SW 1271 (cell line): ENCODE data around the gene CRELD1.

Experiments
- DNase-seq, 2 experiments: peaks; one replicate each; lab custom pipeline; 2025; lab: John Stamatoyannopoulos, UW

Gene CRELD1

GRCh38 chr3:9955611-9956352 lies 22.1 kb downstream of the CRELD1 start:
- no peak for DNase-seq

- DNase-seq, result peak in 1 of 2 experiments; percentile 52
These were observed 23.6 kb downstream of the CRELD1 start for GRCh38 chr3:9957214-9957613.

GRCh38 chr3:9965200-9965875 lies 31.7 kb downstream of the CRELD1 start:
- no peak for DNase-seq

- no peak for DNase-seq
These were observed 33.2 kb downstream of the CRELD1 start for GRCh38 chr3:9966841-9967240.

- no peak for DNase-seq
These were observed 36.0 kb downstream of the CRELD1 start for GRCh38 chr3:9969632-9970019.

GRCh38 chr3:9970020-9970652 lies 36.5 kb downstream of the CRELD1 start:
- DNase-seq, result no peak

GRCh38 chr3:9976721-9977709 lies 43.4 kb downstream of the CRELD1 start:
- peak; percentile 84 to 98 for DNase-seq

- DNase-seq, result no peak
These were observed 45.2 kb downstream of the CRELD1 start for GRCh38 chr3:9978710-9979305.

- no peak for DNase-seq
These were observed 46.6 kb downstream of the CRELD1 start for GRCh38 chr3:9980251-9980650.

GRCh38 chr3:9986230-9986725 lies 52.6 kb downstream of the CRELD1 start:
- no peak for DNase-seq

GRCh38 chr3:9994086-9994844 lies 60.6 kb downstream of the CRELD1 start:
- no peak for DNase-seq
